ENCODE results near the gene MYNN. TPM values are rescaled to one million over a fixed set of nuclear protein-coding genes. Genes with fewer than 3 reads are reported as not detected.

The MYNN gene
- total RNA-seq, 2 experiments from 2014 or later, result 18.7 to 20.6 TPM

DNA sequence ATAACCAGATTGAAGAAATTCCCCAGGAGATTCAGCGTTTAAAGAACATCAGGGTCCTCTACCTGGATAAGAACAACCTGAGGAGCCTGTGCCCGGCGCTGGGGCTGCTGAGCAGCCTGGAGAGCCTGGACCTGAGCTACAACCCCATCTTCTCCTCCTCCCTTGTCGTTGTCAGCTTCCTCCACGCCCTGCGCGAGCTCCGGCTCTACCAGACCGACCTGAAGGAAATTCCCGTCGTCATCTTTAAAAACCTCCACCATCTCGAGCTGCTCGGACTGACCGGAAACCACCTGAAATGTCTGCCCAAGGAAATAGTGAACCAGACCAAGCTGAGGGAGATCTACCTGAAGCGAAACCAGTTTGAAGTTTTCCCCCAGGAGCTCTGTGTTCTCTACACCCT lies 48.9 kb downstream of the MYNN start:
- Mint-ChIP-seq H3K36me3 (ENCODE audit: low read depth) (no peaks in the 10 kb centered on the region), H3K27me3 (peaks cover 38% of the 10 kb centered on the region), H3K4me3 (no peak overlapping the region), H3K4me1 (ENCODE audit: low read depth) (no peaks in the 10 kb centered on the region), H3K9me3 (no peaks in the 10 kb centered on the region), H3K27ac (no peak overlapping the region)
- H3K27me3 ChIP-seq (ENCODE audit: control insufficient read depth in 1 of 2, insufficient read depth in 2 of 2, low read length in 2 of 2), result peaks cover 4% of the 10 kb centered on the region in 2 experiments
- ATAC-seq (ENCODE audit: poor library complexity) (no peak), DNase-seq (no peak)
- intact Hi-C loops (cut with DNase I, micrococcal nuclease), result no loop called here
- H3K4me3 ChIP-seq (ENCODE audit: low read length), result no peak overlapping the region
- POLR2A ChIA-PET, result no interaction called here
- no peak overlapping the region for H3K27ac ChIP-seq (ENCODE audit: low read depth in 1 of 2, low read length in 2 of 2)
- no peaks in the 10 kb centered on the region for H3K4me1 ChIP-seq (ENCODE audit: insufficient read depth, low read length)
- H3K36me3 ChIP-seq (ENCODE audit: insufficient read depth, low read length), result no peaks in the 10 kb centered on the region
- TF ChIP-seq, protein P1, sequence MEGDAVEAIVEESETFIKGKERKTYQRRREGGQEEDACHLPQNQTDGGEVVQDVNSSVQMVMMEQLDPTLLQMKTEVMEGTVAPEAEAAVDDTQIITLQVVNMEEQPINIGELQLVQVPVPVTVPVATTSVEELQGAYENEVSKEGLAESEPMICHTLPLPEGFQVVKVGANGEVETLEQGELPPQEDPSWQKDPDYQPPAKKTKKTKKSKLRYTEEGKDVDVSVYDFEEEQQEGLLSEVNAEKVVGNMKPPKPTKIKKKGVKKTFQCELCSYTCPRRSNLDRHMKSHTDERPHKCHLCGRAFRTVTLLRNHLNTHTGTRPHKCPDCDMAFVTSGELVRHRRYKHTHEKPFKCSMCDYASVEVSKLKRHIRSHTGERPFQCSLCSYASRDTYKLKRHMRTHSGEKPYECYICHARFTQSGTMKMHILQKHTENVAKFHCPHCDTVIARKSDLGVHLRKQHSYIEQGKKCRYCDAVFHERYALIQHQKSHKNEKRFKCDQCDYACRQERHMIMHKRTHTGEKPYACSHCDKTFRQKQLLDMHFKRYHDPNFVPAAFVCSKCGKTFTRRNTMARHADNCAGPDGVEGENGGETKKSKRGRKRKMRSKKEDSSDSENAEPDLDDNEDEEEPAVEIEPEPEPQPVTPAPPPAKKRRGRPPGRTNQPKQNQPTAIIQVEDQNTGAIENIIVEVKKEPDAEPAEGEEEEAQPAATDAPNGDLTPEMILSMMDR (IDR thresholded peaks at IDR 0.05), result no peak
- CTCF ChIA-PET, result no interaction called here
- no peaks in the 10 kb centered on the region for H3K9me3 ChIP-seq (ENCODE audit: control insufficient read depth in 1 of 2, insufficient read depth in 1 of 2, low read length in 2 of 2)

DNA sequence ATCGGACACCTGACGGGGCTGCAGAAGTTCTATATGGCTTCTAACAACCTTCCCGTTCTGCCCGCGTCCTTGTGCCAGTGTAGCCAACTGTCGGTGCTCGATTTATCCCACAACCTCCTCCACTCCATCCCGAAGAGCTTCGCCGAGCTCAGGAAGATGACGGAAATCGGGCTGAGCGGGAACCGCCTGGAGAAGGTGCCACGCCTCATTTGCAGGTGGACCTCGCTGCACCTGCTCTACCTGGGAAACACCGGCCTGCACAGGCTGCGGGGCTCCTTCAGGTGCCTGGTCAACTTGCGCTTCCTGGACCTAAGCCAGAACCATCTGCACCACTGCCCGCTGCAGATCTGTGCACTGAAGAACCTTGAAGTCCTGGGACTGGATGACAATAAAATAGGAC lies 49.3 kb downstream of the MYNN start:
- TF ChIP-seq, protein P1 (IDR thresholded peaks at IDR 0.05), result no peak
- no peak for ATAC-seq (ENCODE audit: poor library complexity)
- CTCF ChIA-PET, result no interaction called here
- no peak overlapping the region for H3K27ac ChIP-seq (ENCODE audit: low read depth in 1 of 2, low read length in 2 of 2)
- Mint-ChIP-seq H3K4me3 (no peak overlapping the region), H3K9me3 (no peaks in the 10 kb centered on the region), H3K36me3 (ENCODE audit: low read depth) (no peaks in the 10 kb centered on the region), H3K27me3 (peaks cover 38% of the 10 kb centered on the region), H3K27ac (no peak overlapping the region), H3K4me1 (ENCODE audit: low read depth) (no peaks in the 10 kb centered on the region)
- H3K27me3 ChIP-seq (ENCODE audit: control insufficient read depth in 1 of 2, insufficient read depth in 2 of 2, low read length in 2 of 2), result peaks cover 4% of the 10 kb centered on the region in 2 experiments
- no peak for DNase-seq
- no peaks in the 10 kb centered on the region for H3K36me3 ChIP-seq (ENCODE audit: insufficient read depth, low read length)
- H3K4me3 ChIP-seq (ENCODE audit: low read length), result no peak overlapping the region
- intact Hi-C loops (cut with DNase I, micrococcal nuclease), result no loop called here
- no peaks in the 10 kb centered on the region for H3K9me3 ChIP-seq (ENCODE audit: control insufficient read depth in 1 of 2, insufficient read depth in 1 of 2, low read length in 2 of 2)
- POLR2A ChIA-PET, result no interaction called here
- H3K4me1 ChIP-seq (ENCODE audit: insufficient read depth, low read length), result no peaks in the 10 kb centered on the region

DNA sequence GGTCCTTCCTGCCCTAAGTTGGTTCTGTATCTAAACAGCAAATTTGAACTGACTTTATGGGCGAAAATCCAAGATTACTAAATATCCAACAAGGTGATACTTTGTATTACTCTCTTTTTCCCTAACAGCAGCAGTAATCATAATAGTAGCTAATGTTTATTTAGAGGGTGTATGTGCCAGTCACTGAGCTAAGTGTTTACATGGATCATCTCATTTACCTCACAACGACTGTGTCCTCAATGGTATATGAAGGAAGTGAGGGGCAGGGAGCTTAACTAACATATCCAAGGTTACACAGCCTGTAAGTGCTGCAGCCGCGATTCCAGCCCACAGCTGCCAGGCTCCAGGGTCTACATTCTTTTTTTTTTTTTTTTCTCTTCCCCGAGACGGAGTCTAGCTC lies 49.8 kb downstream of the MYNN start:
- Mint-ChIP-seq H3K36me3 (ENCODE audit: low read depth) (no peaks in the 10 kb centered on the region), H3K4me1 (ENCODE audit: low read depth) (no peaks in the 10 kb centered on the region), H3K4me3 (no peak overlapping the region), H3K27me3 (peaks cover 38% of the 10 kb centered on the region), H3K9me3 (no peaks in the 10 kb centered on the region), H3K27ac (no peak overlapping the region)
- TF ChIP-seq, protein P1 (IDR thresholded peaks at IDR 0.05), result no peak
- POLR2A ChIA-PET, result no interaction called here
- H3K4me1 ChIP-seq (ENCODE audit: insufficient read depth, low read length), result no peaks in the 10 kb centered on the region
- intact Hi-C loops (cut with DNase I, micrococcal nuclease), result no loop called here
- H3K27ac ChIP-seq (ENCODE audit: low read depth in 1 of 2, low read length in 2 of 2), result no peak overlapping the region
- H3K36me3 ChIP-seq (ENCODE audit: insufficient read depth, low read length), result no peaks in the 10 kb centered on the region
- H3K27me3 ChIP-seq (ENCODE audit: control insufficient read depth in 1 of 2, insufficient read depth in 2 of 2, low read length in 2 of 2), result peaks cover 2 to 4% of the 10 kb centered on the region in 2 experiments
- CTCF ChIA-PET, result interaction anchor here (0.6 kb wide), 1 partner anchor 19 kb away, joined by 3 read pairs; no protein-coding TSS in a partner anchor
- DNase-seq, result no peak
- no peak overlapping the region for H3K4me3 ChIP-seq (ENCODE audit: low read length)
- no peak for ATAC-seq (ENCODE audit: poor library complexity)
- H3K9me3 ChIP-seq (ENCODE audit: control insufficient read depth in 1 of 2, insufficient read depth in 1 of 2, low read length in 2 of 2), result no peaks in the 10 kb centered on the region
